Renal cortex interstitium (tissue), 11 donors: ENCODE measurements around the gene DOLPP1. TPM values are rescaled to one million over a fixed set of nuclear protein-coding genes. Genes with fewer than 3 reads are reported as not detected.
"Not testable (repeated sequence)": the region's sequence is repeated elsewhere in the genome, so short reads cannot be mapped to it uniquely, and the experiment has no call there.

Source experiments
- DNase-seq, 11 donors: peaks; one replicate each; pipeline ENCODE4 v3.0.0-alpha.2; 2013; ENCODE audit warnings: low read depth in 9 of 11, low spot score in 4 of 11; ENCODE audit errors: extremely low read depth in 1 of 11
- polyA plus RNA-seq, 3 donors: library from polyadenylated mRNA; unstranded; fragments of 120-200 nt; gene quantifications; one replicate each; pipeline ENCODE4 v1.2.1, GENCODE V29; 2013; ENCODE audit not compliant: insufficient read length in 3 of 3

DOLPP1 gene
- polyA plus RNA-seq, 3 donors: 16.0 to 23.9 (median 19.3) TPM

DNA sequence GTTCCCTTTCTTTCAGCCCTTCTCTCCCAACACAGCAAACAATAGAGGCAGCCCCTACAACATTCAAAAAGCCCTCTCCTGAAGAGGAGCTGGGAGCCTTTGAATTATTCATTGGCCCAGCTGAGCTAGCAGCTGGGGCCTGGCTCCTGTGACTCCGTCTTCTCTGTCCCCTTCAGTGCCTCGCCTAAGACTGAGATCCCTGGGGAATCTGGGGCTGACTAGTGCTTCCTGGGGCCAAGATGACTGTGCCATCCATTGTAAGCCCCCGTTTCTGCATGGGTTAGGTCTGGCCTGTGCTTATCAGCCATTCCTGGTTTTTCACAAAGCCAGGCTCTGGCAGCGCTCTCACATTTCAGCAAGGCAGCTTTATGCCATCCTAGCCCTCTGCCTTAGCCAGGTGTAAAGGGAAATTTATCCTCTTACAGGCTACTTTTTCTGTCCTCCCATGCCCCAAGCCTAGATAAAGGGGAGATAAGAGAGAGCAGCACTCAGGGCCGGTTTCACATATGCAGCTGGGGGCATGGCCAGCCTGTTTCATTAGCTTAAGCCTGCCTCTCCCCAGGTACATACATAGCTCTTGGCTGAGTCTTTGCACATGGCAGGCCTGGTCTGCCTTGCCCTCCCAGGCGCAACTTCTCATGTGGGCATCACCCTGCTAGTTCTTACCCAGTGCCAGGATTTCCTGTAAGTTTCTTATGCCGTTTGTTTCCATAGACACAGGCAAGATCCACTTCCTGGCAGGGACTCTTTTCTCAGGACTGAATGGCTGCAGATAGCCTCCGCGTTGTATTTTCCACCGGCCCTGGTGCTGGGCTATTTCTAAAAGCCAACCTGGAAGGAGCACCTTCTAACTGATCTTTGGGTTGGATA is 46.1 kb downstream of the DOLPP1 start:
- DNase-seq: no peak

GRCh38 chr9:129128689-129129088 is 47.8 kb downstream of the DOLPP1 start:
- DNase-seq: no peak

- not testable (repeated sequence) for DNase-seq
Observed at GRCh38 chr9:129130271-129130670, 49.4 kb downstream of the DOLPP1 start.

- no peak for DNase-seq
Observed at GRCh38 chr9:129130791-129131190, 49.9 kb downstream of the DOLPP1 start.

- DNase-seq: peak in 4 of 11 donors; percentile 50 to 60 (median 54)
Observed at GRCh38 chr9:129131300-129132145, 50.6 kb downstream of the DOLPP1 start.

DNA sequence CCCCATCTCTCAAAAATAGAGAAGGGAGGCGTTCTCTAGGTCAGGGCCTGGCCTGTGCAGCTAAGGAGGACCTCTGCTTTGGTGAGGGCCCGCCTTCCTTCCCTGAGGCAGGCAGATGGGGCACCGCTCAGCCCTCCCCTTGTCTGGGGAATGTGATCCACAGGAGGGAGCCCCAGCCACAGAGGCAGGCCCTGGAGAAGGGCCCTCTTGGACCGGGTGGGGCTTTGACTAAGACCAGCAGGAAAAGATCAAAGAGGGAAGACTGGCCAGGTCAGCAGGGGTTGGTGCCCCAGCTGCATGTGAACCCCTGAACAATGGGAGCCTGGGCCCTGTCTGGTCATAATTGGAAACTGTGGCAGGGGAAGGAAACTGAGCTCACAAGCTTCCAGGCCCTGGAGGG is 52.2 kb downstream of the DOLPP1 start:
- no peak for DNase-seq

GRCh38 chr9:129135476-129135875 is 54.6 kb downstream of the DOLPP1 start:
- no peak for DNase-seq

DNA sequence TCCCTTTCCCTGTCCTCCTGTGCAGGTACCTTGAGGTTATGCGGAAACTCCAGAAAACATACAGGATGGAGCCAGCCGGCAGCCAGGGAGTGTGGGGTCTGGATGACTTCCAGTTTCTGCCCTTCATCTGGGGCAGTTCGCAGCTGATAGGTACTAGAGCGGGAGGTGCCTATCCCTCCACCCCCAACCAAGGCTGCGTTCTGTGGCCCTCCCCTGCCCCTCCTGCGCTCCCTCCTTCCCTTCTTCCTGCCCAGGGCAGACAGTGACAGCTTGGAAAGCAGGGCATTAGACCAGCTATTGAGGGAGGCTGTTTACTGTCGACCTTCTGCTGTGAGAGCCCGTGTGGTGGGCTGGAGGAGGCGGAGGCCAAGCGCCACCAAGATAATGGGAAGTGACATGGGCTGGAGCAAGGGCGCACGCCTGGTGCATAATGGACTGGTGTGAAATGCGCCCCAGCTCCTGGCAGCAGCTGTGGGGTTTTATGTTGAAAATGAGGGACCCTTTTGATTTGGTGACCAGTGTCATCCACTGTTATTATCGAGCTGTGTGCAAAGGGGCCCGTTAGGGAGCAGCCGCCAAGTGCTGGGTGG is 55.6 kb downstream of the DOLPP1 start:
- no peak for DNase-seq

GRCh38 chr9:129137292-129138143 is 56.6 kb downstream of the DOLPP1 start:
- DNase-seq: no peak

- DNase-seq: no peak
Observed at GRCh38 chr9:129138144-129138462, 57.2 kb downstream of the DOLPP1 start.

DNA sequence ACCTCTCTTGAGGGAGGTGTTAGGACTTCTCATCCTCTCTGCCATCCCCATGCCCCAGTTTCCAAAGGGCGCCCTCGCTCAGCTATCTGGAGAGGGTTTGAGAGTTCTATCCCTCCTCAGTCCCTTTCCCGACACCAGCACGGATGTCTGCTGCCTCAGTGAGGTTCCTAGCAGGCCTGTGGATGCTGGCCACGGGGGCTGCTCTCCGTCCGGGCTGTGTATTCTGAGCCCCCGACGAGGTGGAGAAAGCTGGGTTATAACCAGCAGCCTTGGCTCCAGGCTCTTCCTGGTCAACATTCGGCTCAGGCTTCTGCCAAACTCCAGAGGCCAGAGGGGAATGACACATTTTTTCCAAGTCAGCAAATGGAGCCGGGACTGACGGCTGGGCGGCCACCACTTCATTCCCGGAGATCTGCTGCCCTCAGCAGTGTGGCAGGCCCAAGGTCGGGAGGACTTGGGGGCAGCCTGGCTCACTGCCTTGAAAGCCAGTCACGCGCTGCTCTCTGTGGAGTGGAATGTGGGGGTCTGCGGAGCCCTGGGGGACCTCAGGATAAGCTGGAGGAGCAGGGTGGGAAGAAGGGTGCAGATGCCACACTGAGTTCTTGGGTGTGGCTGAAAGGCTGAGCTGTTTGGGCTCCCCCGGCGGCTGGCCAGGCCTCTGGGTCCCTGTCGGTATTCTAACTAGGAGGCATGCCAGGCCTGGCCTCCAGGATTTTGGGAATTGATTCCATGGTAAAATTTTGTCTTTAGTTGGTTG is 57.7 kb downstream of the DOLPP1 start:
- no peak for DNase-seq

- peak; percentile 71 to 90 (median 83) for DNase-seq
Observed at GRCh38 chr9:129139233-129139992, 58.5 kb downstream of the DOLPP1 start.

DNA sequence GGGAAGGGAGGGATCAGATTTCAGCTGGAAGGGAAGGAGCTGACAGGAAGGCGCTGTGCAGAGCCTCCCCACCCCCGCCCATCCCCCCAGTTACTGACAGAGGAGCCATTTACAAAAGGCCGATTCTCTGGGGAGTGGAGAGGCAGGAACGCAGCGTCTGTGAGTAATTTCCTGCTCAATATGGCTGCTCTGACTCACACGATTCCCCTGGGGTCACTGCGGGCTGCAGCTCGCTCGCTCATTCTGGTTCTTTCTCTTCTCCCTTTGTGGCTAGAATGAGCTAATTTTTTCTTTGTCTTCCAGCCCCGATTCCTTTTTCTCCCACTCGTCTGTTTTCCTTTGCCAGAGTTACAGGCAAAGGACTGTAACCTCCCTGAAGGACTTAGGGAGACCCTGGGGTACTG is 59.1 kb downstream of the DOLPP1 start:
- peak; percentile 89 to 98 (median 96) for DNase-seq

Other genes starting within 250 kb of the DOLPP1 start
- 10 to 100 TPM; 14.5 to 27.9 (median 22.0) TPM for gene KYAT1, start 199.2 kb upstream of the DOLPP1 start, polyA plus RNA-seq
- gene LRRC8A, start 199.0 kb upstream of the DOLPP1 start, polyA plus RNA-seq: 10 to 100 TPM; 26.9 to 34.5 (median 28.0) TPM
- gene PHYHD1, start 160.1 kb upstream of the DOLPP1 start, polyA plus RNA-seq: 10 to 100 TPM; 51.6 to 62.8 (median 56.2) TPM
- 10 to 100 TPM; 13.0 to 17.6 (median 14.2) TPM for gene DOLK, start 133.5 kb upstream of the DOLPP1 start, polyA plus RNA-seq
- 10 to 100 TPM; 45.1 to 51.0 (median 46.6) TPM for gene NUP188, start 133.4 kb upstream of the DOLPP1 start, polyA plus RNA-seq
- 100 to 1,000 TPM in 2 of 3 donors, 10 to 100 TPM in 1; 88.6 to 172 (median 117) TPM for gene SH3GLB2, start 52.8 kb upstream of the DOLPP1 start, polyA plus RNA-seq
- gene MIGA2, start 44.5 kb upstream of the DOLPP1 start, polyA plus RNA-seq: 10 to 100 TPM; 16.8 to 28.5 (median 21.2) TPM
- 10 to 100 TPM; 38.0 to 48.9 (median 45.9) TPM for gene CRAT, start 29.7 kb downstream of the DOLPP1 start, polyA plus RNA-seq
- gene PTPA, start 30.3 kb downstream of the DOLPP1 start, polyA plus RNA-seq: 100 to 1,000 TPM in 2 of 3 donors, 10 to 100 TPM in 1; 99.1 to 135 (median 119) TPM
- 10 to 100 TPM in 2 of 3 donors, 1 to 10 TPM in 1; 7.8 to 15.5 (median 14.6) TPM for gene IER5L, start 97.2 kb downstream of the DOLPP1 start, polyA plus RNA-seq